ENCODE data around the gene EEFSEC.

- TF ChIP-seq CTCF (conservative IDR thresholded peaks at IDR 0.05; ENCODE audit: low read depth in 2 of 2), result no peak
- TF ChIP-seq CREB1 (CRISPR knock-in tag; IDR thresholded peaks at IDR 0.05; ENCODE audit: low read depth), result no peak
- no peak for TF ChIP-seq STAT1 (IDR thresholded peaks at IDR 0.05; ENCODE audit: unreplicated experiment)
- TF ChIP-seq REST (IDR thresholded peaks at IDR 0.05; ENCODE audit: unreplicated experiment), result no peak
- TF ChIP-seq EZH2 (IDR thresholded peaks at IDR 0.05; ENCODE audit: low read depth, unreplicated experiment), result no peak
- no peak for TF ChIP-seq POLR2AphosphoS5 (IDR thresholded peaks at IDR 0.05; ENCODE audit: low read depth)
- no peak for TF ChIP-seq ZNF331 (CRISPR knock-in tag; IDR thresholded peaks at IDR 0.05; ENCODE audit: low read depth)
Measured at GRCh38 chr3:128335621-128336296, 182.5 kb downstream of the EEFSEC start.
